ENCODE results near the gene FBXO2.
A peak's percentile ranks its signal among the peaks of the same experiment; 100 is the strongest.

FBXO2 gene, protein sequence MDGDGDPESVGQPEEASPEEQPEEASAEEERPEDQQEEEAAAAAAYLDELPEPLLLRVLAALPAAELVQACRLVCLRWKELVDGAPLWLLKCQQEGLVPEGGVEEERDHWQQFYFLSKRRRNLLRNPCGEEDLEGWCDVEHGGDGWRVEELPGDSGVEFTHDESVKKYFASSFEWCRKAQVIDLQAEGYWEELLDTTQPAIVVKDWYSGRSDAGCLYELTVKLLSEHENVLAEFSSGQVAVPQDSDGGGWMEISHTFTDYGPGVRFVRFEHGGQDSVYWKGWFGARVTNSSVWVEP

DNA sequence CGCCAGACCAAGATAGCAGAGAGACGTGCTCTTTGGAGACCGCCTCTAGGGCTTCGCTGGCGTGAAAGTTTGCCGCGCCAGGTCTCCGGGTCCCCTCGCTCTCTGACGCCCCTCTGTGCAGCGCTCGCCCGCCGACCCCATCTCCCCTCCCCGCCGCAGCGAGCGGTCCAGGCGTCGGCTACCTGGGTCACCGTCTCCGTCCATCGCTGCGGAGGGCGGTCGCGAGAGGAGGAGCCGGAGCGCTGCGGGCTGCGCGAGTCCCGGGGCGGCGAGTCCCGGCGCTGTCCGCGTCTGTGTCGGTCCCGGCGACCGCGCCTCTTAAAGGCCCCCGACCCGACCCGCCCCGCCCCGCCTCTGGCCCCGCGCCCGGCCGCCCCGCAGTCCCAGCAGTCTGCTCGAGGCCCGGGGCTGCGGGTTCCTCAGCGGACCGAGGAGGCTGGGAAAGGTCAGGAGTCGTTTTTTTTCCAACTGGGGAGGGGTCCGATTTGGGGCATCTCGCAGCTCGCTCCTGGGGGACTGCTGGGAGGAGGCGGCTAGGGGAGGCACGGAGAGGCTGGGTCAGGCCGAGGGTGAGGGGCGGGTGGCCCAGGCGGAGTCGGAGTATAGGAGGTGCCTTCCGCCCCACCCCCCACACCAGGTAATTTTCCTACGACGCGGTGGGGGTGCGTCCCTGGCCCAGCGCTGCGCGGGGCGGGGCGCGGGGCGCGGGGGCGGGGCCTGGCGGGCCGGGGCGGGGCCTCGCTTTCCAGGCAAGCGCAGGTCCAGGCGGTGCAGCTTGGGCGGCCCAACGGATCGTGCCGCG, at the start of gene FBXO2, which contains the start of gene FBXO44:
Gene FBXO2 (minus strand): TSS at position 293 of the 802 bp plus-strand sequence. CDS start 89 bp downstream, at position 204.
Gene FBXO44 (plus strand): TSS at position 741 of the 802 bp plus-strand sequence. CDS start 959 bp downstream, outside the sequence.
- DNase-seq (ENCODE audit: low read depth) = peak; percentile 59

DNA sequence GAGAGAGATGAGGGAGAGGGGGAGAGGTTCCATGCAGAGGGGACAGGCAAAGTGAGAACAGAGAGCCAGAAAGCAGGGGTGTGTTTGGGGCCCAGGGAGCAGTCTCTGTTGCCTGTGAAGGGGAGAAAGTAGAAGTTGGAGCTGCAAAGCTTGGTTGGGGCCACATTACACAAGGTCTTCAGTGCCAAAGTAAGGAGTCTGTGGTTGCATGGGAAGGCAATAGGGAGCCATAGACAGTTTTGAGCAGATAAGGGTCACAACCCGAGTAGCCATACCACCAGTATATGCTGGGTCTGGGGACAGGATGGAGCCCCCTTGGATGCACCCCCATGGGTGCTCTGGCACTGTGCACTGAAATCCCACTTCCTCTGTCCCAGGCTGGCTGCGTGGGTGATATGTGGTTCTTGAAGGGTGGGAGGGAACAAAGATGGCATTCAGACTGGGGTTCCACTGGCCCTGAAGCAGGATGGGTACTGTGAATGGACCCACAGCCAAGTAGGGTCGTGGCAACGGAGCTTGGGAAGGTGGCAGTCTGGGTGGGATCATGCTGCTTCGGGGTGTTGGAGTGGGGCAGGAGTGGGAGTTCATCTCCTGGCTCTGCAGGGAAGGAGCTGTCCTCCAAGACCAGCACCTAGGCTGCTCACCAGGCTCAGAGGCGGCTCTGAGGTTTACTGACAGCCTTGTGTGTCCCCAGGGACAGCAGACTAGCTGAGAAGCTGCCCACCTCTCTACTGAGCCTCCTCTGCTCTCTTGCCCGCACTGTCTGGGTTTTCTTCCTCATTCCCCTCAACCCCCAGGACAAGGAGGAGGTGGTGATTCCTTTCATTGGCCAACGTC, 49.3 kb upstream of the FBXO2 start:
- no peak for DNase-seq (ENCODE audit: low read depth)

DNA sequence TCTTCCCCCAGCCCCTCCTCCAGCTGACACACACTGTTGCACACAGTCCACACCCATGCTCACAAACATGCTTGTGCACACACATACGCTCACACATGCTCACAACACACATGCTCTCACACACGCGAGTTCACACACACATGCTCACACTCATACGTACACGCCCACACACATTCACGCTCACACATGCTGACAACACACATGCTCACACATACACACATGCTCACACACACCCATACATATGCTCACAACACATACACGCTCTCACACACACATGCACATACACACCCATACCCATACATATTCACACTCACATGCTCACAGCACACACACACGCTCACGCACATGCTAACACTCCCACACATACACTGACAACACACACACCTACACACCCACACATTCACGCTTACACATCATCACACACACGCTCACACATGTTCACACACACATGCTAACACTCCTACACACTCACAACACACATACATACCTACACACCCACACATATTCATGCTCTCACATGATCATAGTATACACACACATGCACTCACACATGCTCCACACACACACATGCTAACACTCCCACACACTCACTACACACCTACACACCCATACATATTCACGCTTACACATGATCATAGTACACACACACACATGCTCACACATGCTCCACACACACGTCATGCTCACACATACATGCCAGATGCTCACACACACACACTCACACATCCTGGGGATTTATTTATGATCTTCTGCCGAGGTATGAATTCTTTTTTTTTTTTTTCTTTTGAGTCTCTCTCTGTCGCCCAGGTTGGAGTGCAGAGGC, 48.0 kb upstream of the FBXO2 start:
- no peak for DNase-seq (ENCODE audit: low read depth)

DNA sequence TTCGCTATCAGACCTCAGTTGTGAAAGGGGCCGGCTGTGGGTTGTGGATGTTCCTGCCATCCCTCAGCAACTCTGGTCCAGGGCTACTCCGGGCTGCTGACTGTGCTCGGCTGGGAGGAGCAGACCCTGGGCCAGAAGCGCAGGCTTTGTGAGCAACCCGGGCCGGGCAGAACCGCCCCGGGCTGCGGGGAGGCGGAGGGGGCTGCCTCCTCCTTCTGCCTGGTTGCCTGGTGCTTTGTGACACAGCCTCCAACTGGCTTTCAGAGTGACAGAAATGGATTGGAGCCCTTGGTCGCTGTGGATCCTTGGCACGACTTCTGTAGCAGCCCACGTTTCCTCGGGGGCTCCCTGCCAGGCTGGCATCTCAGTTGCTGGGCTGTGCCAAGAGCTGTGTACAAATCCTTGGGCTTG, 47.3 kb upstream of the FBXO2 start:
- no peak for DNase-seq (ENCODE audit: low read depth)

DNA sequence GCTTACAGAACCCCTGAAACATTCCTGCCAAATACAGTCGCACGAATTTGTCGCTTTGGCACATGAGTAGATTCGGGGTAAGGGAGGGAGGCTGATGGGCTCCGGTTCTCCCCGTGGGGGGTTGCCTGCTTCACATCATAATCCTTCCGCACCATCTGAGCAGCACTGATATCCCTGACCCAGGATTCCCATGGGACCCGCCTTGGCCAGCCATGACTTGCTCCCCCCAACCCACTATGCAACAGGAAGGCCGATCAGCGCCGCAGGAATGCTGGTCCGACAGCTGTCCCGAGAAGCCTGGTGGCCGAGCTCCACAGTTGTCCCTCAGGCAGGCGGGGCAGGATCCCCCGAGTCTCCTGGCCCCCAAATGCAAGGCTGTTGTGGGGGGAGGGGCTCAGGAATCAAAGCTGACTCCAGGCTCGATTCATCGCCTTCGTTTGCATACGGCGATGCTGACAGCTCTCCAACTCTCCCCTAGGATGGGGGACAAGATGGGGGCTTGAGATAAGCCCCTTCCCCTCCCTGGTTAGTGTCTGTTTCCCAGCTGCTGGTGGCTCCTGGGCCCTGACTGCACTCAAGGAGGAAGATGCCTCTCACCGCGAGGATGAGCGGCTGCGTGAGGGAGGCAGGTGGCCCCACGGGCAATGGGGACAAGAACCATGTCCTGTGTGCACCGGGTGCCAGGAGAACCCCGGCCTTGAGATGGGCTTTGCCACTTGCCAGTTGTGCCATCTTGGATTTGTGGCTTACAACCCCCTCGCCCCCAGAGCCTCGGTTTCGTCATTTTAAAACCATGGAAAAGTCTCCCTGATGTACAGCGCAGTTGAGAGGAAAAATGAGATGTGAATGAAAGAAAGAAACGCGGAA, 46.6 kb upstream of the FBXO2 start:
- DNase-seq (ENCODE audit: low read depth) = no peak

DNA sequence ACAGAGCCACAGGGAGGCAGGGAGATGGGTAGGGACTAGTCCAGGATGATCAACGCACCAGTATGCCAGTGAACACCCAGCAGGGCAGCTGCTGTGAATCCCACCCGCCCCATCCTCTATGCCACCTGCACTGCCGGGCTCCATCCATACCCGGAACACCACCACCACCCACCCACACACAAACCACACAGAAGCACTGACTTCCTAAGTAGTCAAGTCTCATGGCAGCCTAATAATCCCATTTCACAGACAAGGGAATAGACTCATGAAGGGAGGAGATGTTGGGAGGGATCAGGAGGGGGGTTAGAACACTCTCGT, 43.6 kb upstream of the FBXO2 start:
- DNase-seq (ENCODE audit: low read depth) = no peak

DNA sequence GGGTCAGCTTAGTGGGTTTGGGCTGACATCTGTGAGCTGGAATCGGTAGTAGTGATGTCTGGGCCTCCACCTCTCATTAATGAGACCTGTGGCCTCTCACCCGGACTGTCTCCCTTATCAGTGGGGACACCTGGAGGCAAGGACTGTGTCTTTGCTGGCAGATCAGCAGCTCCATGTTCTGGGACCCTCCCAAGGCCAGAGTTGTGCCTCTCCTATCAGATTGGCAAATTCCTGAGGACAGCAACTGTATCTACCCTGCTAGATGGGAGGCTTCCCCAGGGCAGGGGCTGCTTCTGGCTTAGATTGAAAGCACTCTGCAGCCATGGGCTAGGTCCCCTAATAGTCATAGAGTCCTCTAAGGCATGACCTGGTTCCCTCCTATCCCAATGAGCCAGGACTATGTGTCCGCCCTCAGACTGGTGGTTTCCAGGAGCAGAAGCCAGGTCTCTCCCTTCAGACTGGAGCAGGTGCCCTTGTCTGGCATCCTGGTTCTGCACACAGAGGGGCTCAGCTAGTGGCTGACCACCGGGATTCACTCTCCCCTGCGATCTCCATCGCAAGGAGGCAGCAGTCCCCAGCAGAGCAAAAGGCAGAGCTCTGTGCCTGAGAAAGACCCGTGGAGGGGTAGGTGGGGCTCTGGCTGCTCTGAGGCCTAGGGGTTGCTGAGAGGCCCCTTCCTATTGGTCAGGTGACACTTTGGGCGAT, 43.1 kb upstream of the FBXO2 start:
- no peak for DNase-seq (ENCODE audit: low read depth)

DNA sequence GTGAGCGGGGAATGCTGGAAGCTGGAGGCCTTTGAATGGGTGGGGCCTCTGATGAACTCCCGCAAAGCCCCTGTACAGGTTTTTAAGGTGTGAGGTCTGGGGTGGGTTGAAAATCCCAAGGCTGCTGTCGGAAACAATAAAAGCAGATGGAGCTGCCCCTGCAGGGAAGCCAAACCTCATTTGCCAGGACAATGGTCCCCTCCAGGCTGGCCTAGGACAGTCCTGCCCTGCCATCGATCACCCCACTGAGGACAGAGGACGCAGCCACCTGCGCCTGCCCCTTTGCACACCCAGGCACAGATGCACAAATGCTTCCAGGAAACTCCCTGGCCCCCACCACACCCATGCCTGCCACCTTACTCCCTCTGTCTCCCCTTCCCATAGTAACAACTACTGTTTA, 41.6 kb upstream of the FBXO2 start:
- DNase-seq (ENCODE audit: low read depth) = no peak

DNA sequence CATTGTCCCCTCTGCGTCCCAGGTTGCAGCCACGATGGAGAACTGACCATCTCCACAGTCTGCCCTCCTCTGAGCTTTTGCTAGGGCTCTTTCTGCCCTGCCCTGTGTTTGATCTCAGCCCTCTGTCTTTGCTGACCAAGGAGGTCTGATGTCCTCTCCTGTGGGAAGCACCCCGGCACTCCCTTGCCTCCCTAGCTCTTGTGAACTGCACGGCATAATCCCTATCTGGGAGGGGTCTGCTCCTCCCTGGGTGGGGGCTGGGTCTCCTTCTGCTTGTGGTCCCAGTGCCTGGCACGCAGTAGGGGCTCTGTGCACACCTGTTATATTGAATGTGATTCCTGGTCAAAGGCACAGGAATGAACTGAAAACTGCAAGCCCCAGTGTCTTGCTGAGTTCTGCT, 39.7 kb upstream of the FBXO2 start:
- no peak for DNase-seq (ENCODE audit: low read depth)

DNA sequence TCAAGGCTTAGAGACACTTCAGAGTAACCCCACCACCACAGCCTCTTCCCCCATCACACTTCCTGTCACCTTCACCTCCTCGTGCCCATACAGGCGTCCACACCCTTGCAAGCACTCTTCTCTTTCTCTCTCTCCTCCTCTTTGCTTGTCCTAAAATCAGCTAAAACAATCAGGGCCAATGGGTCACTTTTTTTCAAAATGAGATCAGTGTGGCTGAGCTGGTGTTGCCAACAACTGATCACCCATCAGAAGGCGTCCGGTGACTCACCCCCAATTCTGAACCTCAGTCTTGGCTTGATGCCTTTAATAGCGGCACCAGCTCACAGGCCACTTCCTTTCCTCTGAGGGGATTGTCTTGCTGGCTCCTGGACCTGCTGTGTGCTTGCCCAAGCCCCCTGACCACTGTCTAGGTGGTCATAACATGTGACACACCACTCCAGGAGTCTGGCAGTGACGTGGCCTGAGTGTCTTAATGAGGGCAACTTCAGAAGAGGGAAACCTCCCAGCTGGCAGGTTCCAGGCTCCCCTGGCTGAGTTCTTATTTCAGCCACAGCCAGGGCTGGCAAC, 38.9 kb upstream of the FBXO2 start:
- DNase-seq (ENCODE audit: low read depth) = peak; percentile 19

DNA sequence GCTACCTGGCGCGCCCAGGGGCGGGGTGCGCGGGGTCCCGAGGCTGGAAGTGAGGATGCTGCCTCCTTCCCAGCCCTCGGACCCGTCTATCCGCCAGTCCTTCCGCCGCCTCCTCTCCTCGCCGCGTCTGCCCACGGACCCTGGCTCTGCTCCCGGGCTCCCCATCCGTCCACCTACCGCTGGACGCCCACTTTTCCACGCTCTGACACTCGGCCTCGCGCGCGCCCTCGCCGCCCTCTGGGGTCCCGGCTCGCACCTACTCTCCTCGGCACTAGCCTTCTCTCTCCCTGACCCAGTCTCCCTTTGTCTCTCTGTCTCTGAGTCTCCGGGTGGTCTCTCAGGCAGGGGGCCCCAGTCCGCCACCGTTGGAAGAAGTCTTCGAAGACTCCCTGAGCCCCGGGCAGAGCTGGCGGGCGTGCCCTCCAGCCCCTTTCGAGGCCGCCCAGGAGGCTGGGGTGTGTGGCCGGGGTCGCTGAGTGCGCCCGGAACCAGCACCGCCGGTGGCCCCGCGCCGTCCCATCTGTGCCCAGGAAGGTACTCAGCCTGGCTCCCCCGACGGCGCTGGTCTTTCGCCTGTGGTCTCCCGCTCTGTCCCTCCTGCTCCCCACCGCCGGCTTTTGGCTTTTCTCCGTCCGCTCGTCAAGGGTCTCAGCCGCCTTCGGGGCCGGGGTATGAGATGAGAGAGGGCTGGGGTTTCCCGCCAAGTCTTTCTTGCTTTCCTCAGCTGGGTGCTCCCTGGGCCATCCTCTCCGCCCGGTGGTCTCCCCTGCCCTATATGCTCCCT, 37.9 kb upstream of the FBXO2 start:
- no peak for DNase-seq (ENCODE audit: low read depth)

DNA sequence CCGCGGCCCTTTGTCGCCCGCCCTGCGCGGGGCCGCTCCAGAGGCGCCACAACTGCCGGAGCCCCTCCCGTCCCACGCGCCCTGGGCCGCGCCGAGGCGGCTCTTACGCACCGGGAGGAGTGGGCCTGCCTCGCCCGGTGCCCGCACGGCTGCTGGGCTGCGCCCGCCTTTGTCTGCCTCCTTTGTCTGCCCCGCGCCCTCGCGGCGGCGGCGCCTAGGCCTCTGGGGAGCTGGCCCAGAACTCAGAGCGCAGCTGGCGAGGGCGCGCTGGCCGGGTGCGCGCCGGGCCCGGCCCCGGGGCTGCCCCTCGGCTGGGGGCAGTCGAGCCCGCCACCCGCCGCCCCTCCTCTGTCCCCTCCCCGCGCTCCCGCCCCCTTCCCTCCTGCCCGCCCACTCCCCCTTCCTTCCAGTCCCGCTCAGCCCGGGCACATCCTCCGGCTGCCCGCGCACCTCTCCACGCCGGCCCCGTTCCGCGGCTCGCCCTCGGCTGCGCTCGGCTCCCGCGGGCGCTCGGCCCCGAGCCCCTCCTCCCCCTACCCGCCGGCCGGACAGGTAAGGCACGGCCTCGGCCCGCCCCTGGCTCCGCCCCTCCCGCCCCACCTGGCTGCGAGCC, 37.2 kb upstream of the FBXO2 start, which contains the start of gene DRAXIN:
Gene DRAXIN (plus strand): TSS at position 409 of the 613 bp plus-strand sequence. CDS start 14,549 bp downstream, outside the sequence.
- no peak for DNase-seq (ENCODE audit: low read depth)

DNA sequence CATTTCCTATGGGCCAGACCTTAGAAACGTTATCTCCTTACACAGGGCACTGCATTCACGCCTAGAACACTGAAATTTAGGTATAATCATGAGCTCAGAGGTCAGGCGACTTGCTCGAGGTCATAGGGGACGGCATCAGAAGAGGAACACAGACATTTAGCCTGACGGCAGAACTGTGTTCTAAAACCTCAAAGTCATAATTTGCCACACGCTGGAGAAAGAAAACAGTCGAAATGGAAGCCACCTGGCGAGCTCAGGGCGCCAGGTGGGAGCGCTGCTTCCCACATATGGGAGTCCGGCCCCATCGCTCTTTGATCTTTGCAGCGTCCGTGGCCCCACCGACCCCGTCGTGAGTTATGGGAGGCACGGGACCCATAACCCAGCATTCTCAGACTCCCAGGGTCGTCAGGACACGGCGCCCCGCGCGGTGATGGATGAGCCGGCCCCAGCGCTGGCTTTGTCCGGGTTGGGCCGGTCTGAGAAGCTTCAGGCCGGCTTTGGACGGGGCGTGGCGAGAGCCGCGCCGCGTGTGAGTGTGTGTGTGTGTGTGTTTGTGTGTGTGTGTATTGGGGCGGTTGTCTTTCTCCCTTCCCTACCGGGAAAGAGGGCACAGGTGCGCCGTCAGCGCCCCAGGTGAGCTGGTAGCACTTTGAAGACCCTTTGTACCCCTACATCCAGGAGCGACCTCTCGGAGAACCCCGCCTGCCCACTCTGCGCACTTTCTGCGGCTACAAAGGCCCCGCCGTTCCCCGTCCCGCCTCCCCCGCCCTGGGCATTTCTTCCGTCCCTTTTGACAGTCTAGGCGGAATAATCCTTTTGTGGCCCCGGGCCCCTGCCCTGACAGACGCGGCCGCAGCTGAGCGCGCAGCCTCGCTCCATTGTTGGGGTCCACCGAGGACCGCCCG, 36.4 kb upstream of the FBXO2 start:
- no peak for DNase-seq (ENCODE audit: low read depth)

DNA sequence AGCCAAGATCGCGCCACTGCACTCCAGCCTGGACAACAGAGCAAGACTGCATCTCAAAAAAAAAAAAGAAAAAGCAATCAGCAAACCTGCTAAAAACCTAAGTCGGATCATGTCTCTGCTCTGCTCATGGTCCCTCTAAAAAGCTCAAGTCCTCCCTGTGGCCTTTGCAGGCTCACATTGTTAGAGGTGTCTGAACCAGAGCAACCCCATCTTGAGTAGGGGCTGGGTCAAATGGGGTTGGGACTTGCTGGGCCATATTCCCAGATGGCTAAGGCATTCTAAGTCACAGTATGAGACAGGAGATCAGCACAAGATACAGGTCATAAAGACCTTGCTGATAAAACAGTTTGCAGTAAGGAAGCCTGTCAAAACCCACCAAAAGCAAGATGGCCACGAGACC, 34.3 kb upstream of the FBXO2 start:
- DNase-seq (ENCODE audit: low read depth) = no peak

DNA sequence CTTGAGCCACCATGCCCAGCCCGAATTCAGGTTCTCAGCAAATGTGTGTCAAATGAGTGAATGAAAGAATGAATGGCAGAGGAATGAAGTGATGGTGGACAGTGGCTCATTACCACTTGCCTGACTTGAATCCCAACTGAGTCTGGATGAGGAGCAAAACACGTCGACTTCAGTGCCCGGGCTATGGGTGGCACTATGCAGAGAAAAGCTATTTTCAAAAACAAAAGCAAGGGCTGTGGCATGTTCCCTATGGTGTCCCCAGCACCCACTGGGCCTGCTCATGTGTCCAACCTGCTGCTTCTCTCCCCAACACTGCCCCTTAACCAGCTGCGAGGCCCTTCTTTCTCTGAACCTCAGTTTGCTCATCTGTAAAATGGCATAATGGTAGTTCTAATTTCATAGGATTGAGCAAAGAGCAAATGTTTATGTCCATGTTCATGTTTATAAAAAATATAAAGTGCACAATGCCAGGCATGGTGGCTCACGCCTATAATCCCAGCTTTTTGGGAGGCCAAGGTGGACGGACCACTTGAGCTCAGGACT, 31.1 kb upstream of the FBXO2 start:
- no peak for DNase-seq (ENCODE audit: low read depth)

DNA sequence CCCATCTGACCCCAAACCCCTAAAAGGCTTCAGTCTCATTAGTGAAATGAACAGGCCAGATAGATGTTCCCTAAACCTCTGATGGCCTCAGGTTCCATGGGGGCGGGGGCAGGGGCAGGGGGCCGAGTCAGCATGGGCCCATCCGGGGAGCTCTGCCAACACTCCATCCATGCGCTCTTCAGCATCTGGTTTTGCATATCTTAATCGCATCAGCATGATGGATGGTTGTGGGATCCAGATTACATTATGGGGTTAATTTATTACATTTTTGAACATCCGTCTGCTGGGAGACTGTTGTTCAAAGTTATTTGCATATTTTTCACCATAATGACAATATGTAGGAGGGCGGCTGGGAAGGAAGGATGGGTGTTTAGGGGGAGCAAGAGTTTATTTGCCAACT, 29.8 kb upstream of the FBXO2 start:
- DNase-seq (ENCODE audit: low read depth) = no peak

DNA sequence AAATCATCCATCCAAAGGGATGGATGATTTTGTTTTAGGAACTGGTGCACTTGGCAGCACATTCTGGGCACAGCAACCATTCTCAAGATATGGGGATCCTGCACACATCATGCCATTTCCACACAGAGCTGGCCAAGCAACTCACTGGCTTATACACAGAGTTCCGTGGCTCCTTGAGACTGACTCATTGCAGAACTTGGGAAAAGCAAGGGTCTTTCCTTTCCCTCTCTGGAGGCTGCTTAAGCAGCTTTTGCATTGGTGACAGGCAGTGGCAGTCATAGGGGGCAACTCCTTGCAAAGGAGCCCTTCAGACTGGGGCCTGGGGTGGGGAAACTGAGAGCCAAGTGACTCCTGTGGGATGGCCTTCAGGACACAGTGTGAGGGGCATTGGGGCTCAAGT, 28.6 kb upstream of the FBXO2 start:
- no peak for DNase-seq (ENCODE audit: low read depth)

All from activated T-helper 9 cell treated with anti-CD3 and anti-CD28 coated beads, Interleukin-2, amount 50 U/mL, for 16 hours (primary cell).